HG03066 (cell line): ENCODE results near the gene PDE9A.

ENCODE experiments used
- ATAC-seq: cut with Tn5 transposase; IDR thresholded peaks from one replicate; pipeline ENCODE4 v1.9.1; 2021; ENCODE audit warnings: low read depth; ENCODE audit not compliant: unreplicated experiment

The PDE9A gene

GRCh38 chr21:42684109-42684916 lies 30.9 kb downstream of the PDE9A start:
- ATAC-seq, result no peak

- no peak for ATAC-seq
Measured at GRCh38 chr21:42685036-42685435, 31.6 kb downstream of the PDE9A start.

- ATAC-seq, result no peak
Measured at GRCh38 chr21:42685954-42686500, 32.6 kb downstream of the PDE9A start.

GRCh38 chr21:42687796-42688195 lies 34.4 kb downstream of the PDE9A start:
- no peak for ATAC-seq

GRCh38 chr21:42688226-42688840 lies 34.9 kb downstream of the PDE9A start:
- no peak for ATAC-seq

GRCh38 chr21:42688841-42689371 lies 35.5 kb downstream of the PDE9A start:
- no peak for ATAC-seq

- no peak for ATAC-seq
Measured at GRCh38 chr21:42690586-42690985, 37.2 kb downstream of the PDE9A start.

- ATAC-seq, result no peak
Measured at GRCh38 chr21:42691901-42692559, 38.6 kb downstream of the PDE9A start.

- no peak for ATAC-seq
Measured at GRCh38 chr21:42692688-42693087, 39.3 kb downstream of the PDE9A start.

GRCh38 chr21:42694751-42695696 lies 41.6 kb downstream of the PDE9A start:
- no peak for ATAC-seq

- no peak for ATAC-seq
Measured at GRCh38 chr21:42695697-42696380, 42.4 kb downstream of the PDE9A start.

GRCh38 chr21:42696501-42697040 lies 43.1 kb downstream of the PDE9A start:
- no peak for ATAC-seq

GRCh38 chr21:42698733-42699132 lies 45.3 kb downstream of the PDE9A start:
- ATAC-seq, result no peak

- no peak for ATAC-seq
Measured at GRCh38 chr21:42699196-42699595, 45.8 kb downstream of the PDE9A start.

GRCh38 chr21:42701706-42702456 lies 48.5 kb downstream of the PDE9A start:
- no peak for ATAC-seq

GRCh38 chr21:42702720-42703119 lies 49.3 kb downstream of the PDE9A start:
- ATAC-seq, result no peak

- ATAC-seq, result no peak
Measured at GRCh38 chr21:42703136-42703908, 49.9 kb downstream of the PDE9A start.

GRCh38 chr21:42703965-42704364 lies 50.5 kb downstream of the PDE9A start:
- no peak for ATAC-seq
